HepG2 (cell line): Measurements from ENCODE around the gene ARHGEF16. TPM values are rescaled to one million over a fixed set of nuclear protein-coding genes. Genes with fewer than 3 reads are reported as not detected.

ENCODE experiments used
- ARID2 ChIP-seq: sonication (generic); formaldehyde crosslinking; IDR thresholded peaks from 2 replicates; pipeline ENCODE4 v1.8.1; 2022; ENCODE audit warnings: mild to moderate bottlenecking, missing genetic modification reagents, borderline replicate concordance
- BRD4 ChIP-seq: sonication (generic); formaldehyde crosslinking; IDR thresholded peaks from 2 replicates; pipeline ENCODE4 v1.4.0; 2020; ENCODE audit warnings: missing genetic modification reagents
- FOXA3 ChIP-seq: IDR thresholded peaks from 2 replicates; pipeline ENCODE4 v1.6.1; 2016; ENCODE audit warnings: missing genetic modification reagents, missing compliant biosample characterization
- FOXM1 ChIP-seq: sonication (generic); formaldehyde crosslinking; IDR thresholded peaks from 2 replicates; pipeline ENCODE4 v1.5.0; 2020; ENCODE audit warnings: missing genetic modification reagents
- GLI4 ChIP-seq: sonication (generic); formaldehyde crosslinking; IDR thresholded peaks from 2 replicates; pipeline ENCODE4 v1.5.1; 2020; ENCODE audit warnings: missing genetic modification reagents, mild to moderate bottlenecking, moderate library complexity, borderline replicate concordance
- MAFF ChIP-seq: IDR thresholded peaks from 2 replicates; pipeline ENCODE4 v1.6.1; 2011; ENCODE audit warnings: low read depth, low read length, improper control_type of control experiment
- NFIB ChIP-seq: sonication (generic); formaldehyde crosslinking; IDR thresholded peaks from 2 replicates; pipeline ENCODE4 v1.9.0; 2021; ENCODE audit warnings: missing genetic modification reagents, mild to moderate bottlenecking, borderline replicate concordance
- NR2C2 ChIP-seq: sonication (generic); formaldehyde crosslinking; IDR thresholded peaks from 2 replicates; pipeline ENCODE4 v1.4.0; 2020; ENCODE audit warnings: missing genetic modification reagents, mild to moderate bottlenecking, moderate library complexity, borderline replicate concordance
- REXO4 ChIP-seq: sonication (generic); formaldehyde crosslinking; IDR thresholded peaks from 2 replicates; pipeline ENCODE4 v1.8.0; 2022; ENCODE audit warnings: missing genetic modification reagents, mild to moderate bottlenecking, borderline replicate concordance
- SAFB2 ChIP-seq: sonication (generic); formaldehyde crosslinking; IDR thresholded peaks from 2 replicates; pipeline ENCODE4 v1.5.1; 2020; ENCODE audit warnings: missing genetic modification reagents, low read depth, mild to moderate bottlenecking, borderline replicate concordance
- SUZ12 ChIP-seq: fragments of 150-350 bp; IDR thresholded peaks from 2 replicates; pipeline ENCODE4 v1.6.1; 2014; ENCODE audit warnings: low read depth, low read length
- TBX3 ChIP-seq: fragments of 450-650 bp; IDR thresholded peaks from 2 replicates; pipeline ENCODE4 v1.6.1; 2017; ENCODE audit warnings: antibody characterized with exemption, mild to moderate bottlenecking, inconsistent platforms, borderline replicate concordance
- TMF1 ChIP-seq: sonication (generic); formaldehyde crosslinking; IDR thresholded peaks from 2 replicates; pipeline ENCODE4 v1.8.1; 2022; ENCODE audit warnings: low read depth, missing genetic modification reagents
- ZBTB8A ChIP-seq: sonication (generic); formaldehyde crosslinking; IDR thresholded peaks from 2 replicates; pipeline ENCODE4 v1.4.0; 2020; ENCODE audit warnings: mild to moderate bottlenecking, low read depth, missing genetic modification reagents, borderline replicate concordance
- ZNF121 ChIP-seq: sonication (generic); formaldehyde crosslinking; IDR thresholded peaks from 2 replicates; pipeline ENCODE4 v1.5.0; 2020; ENCODE audit warnings: mild to moderate bottlenecking, missing genetic modification reagents
- ZNF296 ChIP-seq: sonication (generic); formaldehyde crosslinking; conservative IDR thresholded peaks from 2 replicates; pipeline ENCODE4 v1.5.0; 2020; ENCODE audit warnings: mild to moderate bottlenecking, missing genetic modification reagents
- ZNF333 ChIP-seq: sonication (generic); formaldehyde crosslinking; IDR thresholded peaks from 2 replicates; pipeline ENCODE4 v1.4.0; 2020; ENCODE audit warnings: mild to moderate bottlenecking, missing genetic modification reagents, borderline replicate concordance
- ZNF557 ChIP-seq: sonication (generic); formaldehyde crosslinking; IDR thresholded peaks from 2 replicates; pipeline ENCODE4 v1.4.0; 2020; ENCODE audit warnings: missing genetic modification reagents
- ZNF644 ChIP-seq: IDR thresholded peaks from 2 replicates; pipeline ENCODE4 v1.6.1; 2016; ENCODE audit warnings: low read depth
- ZNF777 ChIP-seq: sonication (generic); formaldehyde crosslinking; IDR thresholded peaks from 2 replicates; pipeline ENCODE4 v1.4.0; 2020; ENCODE audit warnings: missing genetic modification reagents
- ZSCAN22 ChIP-seq: sonication (generic); formaldehyde crosslinking; IDR thresholded peaks from 2 replicates; pipeline ENCODE4 v1.4.0; 2020; ENCODE audit warnings: mild to moderate bottlenecking, missing genetic modification reagents
- polyA plus RNA-seq, 8 experiments: library from polyadenylated mRNA; depleted of rRNA in 3 of 8; stranded (reverse) in 7 of 8; unstranded in 1 of 8; fragments of >200 nt; fragmentation: Illumina TruSeq in 4 of 8; extraction: Trizol in 4 of 8; gene quantifications; 2 replicates each; pipeline versions ENCODE4 v1.2.1 to v1.2.3, GENCODE V29; 2011 to 2016; ENCODE audit warnings: low read depth in 4 of 8, missing spikeins in 1 of 8, mixed read lengths in 1 of 8; ENCODE audit not compliant: insufficient read depth in 1 of 8
- total RNA-seq, 5 experiments: library from RNA; depleted of rRNA; stranded (reverse); fragments of >200 nt; fragmentation: Illumina TruSeq; extraction: Trizol; gene quantifications; 2 replicates each; pipeline ENCODE4 v1.2.3, GENCODE V29; 2016; ENCODE audit warnings: low read depth in 1 of 5
- TF ChIP-seq, protein P1 (sequence below): sonication (generic); formaldehyde crosslinking; IDR thresholded peaks from 2 replicates; pipeline ENCODE4 v1.5.1; 2020; ENCODE audit warnings: mild to moderate bottlenecking, missing genetic modification reagents, borderline replicate concordance
- TF ChIP-seq, protein P2 (sequence below): sonication (generic); formaldehyde crosslinking; IDR thresholded peaks from 2 replicates; pipeline ENCODE4 v1.8.0; 2022; ENCODE audit warnings: mild to moderate bottlenecking, missing genetic modification reagents
- TF ChIP-seq, protein P3 (sequence below): sonication (generic); formaldehyde crosslinking; IDR thresholded peaks from 2 replicates; pipeline ENCODE4 v1.4.0; 2020; ENCODE audit warnings: missing genetic modification reagents, mild to moderate bottlenecking, borderline replicate concordance
- TF ChIP-seq, protein P4 (sequence below): sonication (generic); formaldehyde crosslinking; IDR thresholded peaks from 2 replicates; pipeline ENCODE4 v1.8.1; 2023; ENCODE audit warnings: mild to moderate bottlenecking, missing genetic modification reagents

ARHGEF16 gene
- total and polyA plus RNA-seq, 2 of the 13 experiments (the other 11 are each of a cell fraction or from before 2014, with no cell fraction given), result 20.3 to 39.9 TPM

DNA sequence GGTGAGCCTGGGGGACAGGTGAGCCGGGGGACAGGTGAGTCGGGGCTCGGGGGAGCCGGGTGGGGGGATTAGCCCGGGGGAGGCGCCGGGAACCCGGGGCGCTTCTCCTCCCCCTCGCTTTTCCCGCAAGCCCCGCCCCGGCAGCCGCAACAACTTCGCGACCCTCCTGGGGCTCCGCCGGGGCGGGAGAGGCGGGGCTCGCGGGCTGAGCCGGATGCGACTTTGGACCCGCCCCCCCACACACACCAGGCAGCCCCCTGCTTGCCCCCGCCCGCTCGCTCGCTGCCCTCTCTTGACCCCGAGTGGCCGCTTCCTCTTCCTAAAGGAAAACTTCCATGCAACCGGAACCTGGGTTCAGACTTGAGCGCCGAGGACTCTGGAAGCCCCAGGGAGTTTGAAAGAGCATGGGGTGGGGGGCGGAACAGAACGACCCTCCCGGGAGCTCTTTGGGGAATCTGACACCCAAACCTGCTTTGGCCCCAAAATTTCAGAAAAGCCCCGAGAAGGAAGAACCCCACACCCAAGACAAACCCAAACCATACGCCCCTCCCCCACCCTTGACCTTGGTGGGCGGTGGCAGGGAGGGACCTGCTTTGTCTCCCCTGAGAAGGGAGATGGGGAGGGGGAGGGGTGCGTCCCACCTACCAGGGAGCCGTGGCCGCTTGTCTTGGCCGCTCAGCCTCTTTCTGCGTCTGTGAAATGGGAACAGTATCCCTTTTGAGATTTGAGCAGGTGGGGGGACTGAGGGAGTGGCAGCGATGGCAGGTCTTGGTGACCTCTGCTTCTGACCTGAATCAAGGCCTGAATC, 550 bp downstream of the ARHGEF16 start (continued):
- TF ChIP-seq, protein P1, sequence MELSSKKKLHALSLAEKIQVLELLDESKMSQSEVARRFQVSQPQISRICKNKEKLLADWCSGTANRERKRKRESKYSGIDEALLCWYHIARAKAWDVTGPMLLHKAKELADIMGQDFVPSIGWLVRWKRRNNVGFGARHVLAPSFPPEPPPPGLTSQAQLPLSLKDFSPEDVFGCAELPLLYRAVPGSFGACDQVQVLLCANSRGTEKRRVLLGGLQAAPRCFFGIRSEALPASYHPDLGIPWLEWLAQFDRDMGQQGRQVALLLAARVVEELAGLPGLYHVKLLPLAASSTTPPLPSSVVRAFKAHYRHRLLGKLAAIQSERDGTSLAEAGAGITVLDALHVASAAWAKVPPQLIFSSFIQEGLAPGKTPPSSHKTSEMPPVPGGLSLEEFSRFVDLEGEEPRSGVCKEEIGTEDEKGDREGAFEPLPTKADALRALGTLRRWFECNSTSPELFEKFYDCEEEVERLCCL, result no peak
- TF ChIP-seq BRD4 (CRISPR knock-in tag), result no peak
- TF ChIP-seq ZNF644 (CRISPR knock-in tag), result no peak
- no peak for TF ChIP-seq TMF1 (CRISPR knock-in tag)
- TF ChIP-seq, protein P2, sequence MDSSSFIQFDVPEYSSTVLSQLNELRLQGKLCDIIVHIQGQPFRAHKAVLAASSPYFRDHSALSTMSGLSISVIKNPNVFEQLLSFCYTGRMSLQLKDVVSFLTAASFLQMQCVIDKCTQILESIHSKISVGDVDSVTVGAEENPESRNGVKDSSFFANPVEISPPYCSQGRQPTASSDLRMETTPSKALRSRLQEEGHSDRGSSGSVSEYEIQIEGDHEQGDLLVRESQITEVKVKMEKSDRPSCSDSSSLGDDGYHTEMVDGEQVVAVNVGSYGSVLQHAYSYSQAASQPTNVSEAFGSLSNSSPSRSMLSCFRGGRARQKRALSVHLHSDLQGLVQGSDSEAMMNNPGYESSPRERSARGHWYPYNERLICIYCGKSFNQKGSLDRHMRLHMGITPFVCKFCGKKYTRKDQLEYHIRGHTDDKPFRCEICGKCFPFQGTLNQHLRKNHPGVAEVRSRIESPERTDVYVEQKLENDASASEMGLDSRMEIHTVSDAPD, result no peak
- no peak for TF ChIP-seq ZSCAN22 (CRISPR knock-in tag)
- no peak for TF ChIP-seq ZNF777 (CRISPR knock-in tag)
- TF ChIP-seq SUZ12, result no peak
- TF ChIP-seq, protein P3, sequence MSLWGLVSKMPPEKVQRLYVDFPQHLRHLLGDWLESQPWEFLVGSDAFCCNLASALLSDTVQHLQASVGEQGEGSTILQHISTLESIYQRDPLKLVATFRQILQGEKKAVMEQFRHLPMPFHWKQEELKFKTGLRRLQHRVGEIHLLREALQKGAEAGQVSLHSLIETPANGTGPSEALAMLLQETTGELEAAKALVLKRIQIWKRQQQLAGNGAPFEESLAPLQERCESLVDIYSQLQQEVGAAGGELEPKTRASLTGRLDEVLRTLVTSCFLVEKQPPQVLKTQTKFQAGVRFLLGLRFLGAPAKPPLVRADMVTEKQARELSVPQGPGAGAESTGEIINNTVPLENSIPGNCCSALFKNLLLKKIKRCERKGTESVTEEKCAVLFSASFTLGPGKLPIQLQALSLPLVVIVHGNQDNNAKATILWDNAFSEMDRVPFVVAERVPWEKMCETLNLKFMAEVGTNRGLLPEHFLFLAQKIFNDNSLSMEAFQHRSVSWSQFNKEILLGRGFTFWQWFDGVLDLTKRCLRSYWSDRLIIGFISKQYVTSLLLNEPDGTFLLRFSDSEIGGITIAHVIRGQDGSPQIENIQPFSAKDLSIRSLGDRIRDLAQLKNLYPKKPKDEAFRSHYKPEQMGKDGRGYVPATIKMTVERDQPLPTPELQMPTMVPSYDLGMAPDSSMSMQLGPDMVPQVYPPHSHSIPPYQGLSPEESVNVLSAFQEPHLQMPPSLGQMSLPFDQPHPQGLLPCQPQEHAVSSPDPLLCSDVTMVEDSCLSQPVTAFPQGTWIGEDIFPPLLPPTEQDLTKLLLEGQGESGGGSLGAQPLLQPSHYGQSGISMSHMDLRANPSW, result no peak
- no peak for TF ChIP-seq ZNF557 (CRISPR knock-in tag)
- no peak for TF ChIP-seq MAFF
- TF ChIP-seq ZNF121 (CRISPR knock-in tag), result no peak
- no peak for TF ChIP-seq GLI4 (CRISPR knock-in tag)
- TF ChIP-seq, protein P4, sequence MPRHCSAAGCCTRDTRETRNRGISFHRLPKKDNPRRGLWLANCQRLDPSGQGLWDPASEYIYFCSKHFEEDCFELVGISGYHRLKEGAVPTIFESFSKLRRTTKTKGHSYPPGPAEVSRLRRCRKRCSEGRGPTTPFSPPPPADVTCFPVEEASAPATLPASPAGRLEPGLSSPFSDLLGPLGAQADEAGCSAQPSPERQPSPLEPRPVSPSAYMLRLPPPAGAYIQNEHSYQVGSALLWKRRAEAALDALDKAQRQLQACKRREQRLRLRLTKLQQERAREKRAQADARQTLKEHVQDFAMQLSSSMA (CRISPR knock-in tag), result no peak
- peak; percentile 40 for TF ChIP-seq FOXA3
- TF ChIP-seq NR2C2, result peak; percentile 11
- no peak for TF ChIP-seq NFIB (CRISPR knock-in tag)
- 0 out of 2 replicates have a peak, but pooled peaks have one; percentile 47 for TF ChIP-seq ZNF333 (CRISPR knock-in tag)
- no peak for TF ChIP-seq FOXM1
- no peak for TF ChIP-seq ZBTB8A (CRISPR knock-in tag)
- no peak for TF ChIP-seq SAFB2 (CRISPR knock-in tag)
- no peak for TF ChIP-seq TBX3
- no peak for TF ChIP-seq ARID2 (CRISPR knock-in tag)
- no peak for TF ChIP-seq ZNF296 (CRISPR knock-in tag)
- TF ChIP-seq REXO4 (CRISPR knock-in tag), result no peak
